GM23338 (cell line): ENCODE results near the gene H2BW1. TPM values are rescaled to one million over a fixed set of nuclear protein-coding genes. Genes with fewer than 3 reads are reported as not detected.

Source experiments
- ATAC-seq: fragments of 200-7000 bp; cut with Tn5 transposase; 3 replicates; pipeline ENCODE4 v1.9.1; 2020
- DNase-seq: peaks from one replicate; pipeline ENCODE4 v3.0.0-alpha.2; 2015; ENCODE audit warnings: low spot score
- H2AFZ ChIP-seq: fragments of 200-600 bp; sonication (generic); 2 replicates; pipeline ENCODE4 v1.8.0; 2016; ENCODE audit warnings: antibody characterized with exemption, mild to moderate bottlenecking, moderate library complexity
- H3F3A ChIP-seq: fragments of 200-600 bp; sonication (generic); replicated peaks from 2 replicates; pipeline ENCODE4 v1.8.0; 2017; ENCODE audit warnings: antibody characterized with exemption, mixed run types, low read depth
- H3K27ac ChIP-seq: fragments of 200-600 bp; sonication (generic); 2 replicates; pipeline ENCODE4 v1.6.1; 2016; ENCODE audit warnings: low read depth
- H3K27me3 ChIP-seq: fragments of 200-600 bp; sonication (generic); 2 replicates; pipeline ENCODE4 v1.8.0; 2016; ENCODE audit warnings: mild to moderate bottlenecking, mixed run types, moderate library complexity; ENCODE audit not compliant: insufficient read depth
- H3K36me3 ChIP-seq: fragments of 200-600 bp; sonication (generic); 2 replicates; pipeline ENCODE4 v1.8.0; 2016; ENCODE audit warnings: mild to moderate bottlenecking; ENCODE audit not compliant: insufficient read depth
- H3K4me1 ChIP-seq: fragments of 200-600 bp; sonication (generic); 2 replicates; pipeline ENCODE4 v1.8.0; 2016; ENCODE audit warnings: mild to moderate bottlenecking, moderate library complexity; ENCODE audit not compliant: insufficient read depth
- H3K4me2 ChIP-seq: fragments of 200-600 bp; sonication (generic); 2 replicates; pipeline ENCODE4 v1.7.1; 2017; ENCODE audit warnings: mixed run types
- H3K4me3 ChIP-seq: fragments of 200-600 bp; sonication (generic); 2 replicates; pipeline ENCODE4 v1.6.1; 2016; ENCODE audit warnings: mixed run types
- H3K79me2 ChIP-seq: fragments of 200-600 bp; sonication (generic); replicated peaks from 2 replicates; pipeline ENCODE4 v1.8.0; 2017; ENCODE audit warnings: mild to moderate bottlenecking; ENCODE audit not compliant: insufficient read depth
- H3K9me2 ChIP-seq: fragments of 200-600 bp; sonication (generic); 2 replicates; pipeline ENCODE4 v1.8.0; 2017; ENCODE audit not compliant: insufficient read depth
- H4K20me1 ChIP-seq: fragments of 200-600 bp; sonication (generic); replicated peaks from 2 replicates; pipeline ENCODE4 v1.8.0; 2017; ENCODE audit warnings: mild to moderate bottlenecking; ENCODE audit not compliant: insufficient read depth
- H3K27ac Mint-ChIP-seq: 2 replicates; pipeline ENCODE4 v1.8.0; 2020; ENCODE audit warnings: inconsistent platforms, mild to moderate bottlenecking, moderate library complexity, mixed read lengths
- H3K27me3 Mint-ChIP-seq: 3 replicates; pipeline ENCODE4 v1.8.0; 2022; ENCODE audit warnings: low read depth, mild to moderate bottlenecking, moderate library complexity, mixed read lengths, inconsistent platforms; ENCODE audit not compliant: insufficient read depth, poor library complexity
- H3K36me3 Mint-ChIP-seq: 3 replicates; pipeline ENCODE4 v1.8.0; 2021; ENCODE audit warnings: low read depth, mild to moderate bottlenecking, inconsistent platforms, moderate library complexity, mixed read lengths
- H3K4me1 Mint-ChIP-seq: 3 replicates; pipeline ENCODE4 v1.8.0; 2020; ENCODE audit warnings: mild to moderate bottlenecking, inconsistent platforms, mixed read lengths
- H3K4me3 Mint-ChIP-seq: 3 replicates; pipeline ENCODE4 v1.8.0; 2021; ENCODE audit warnings: moderate library complexity, mild to moderate bottlenecking, inconsistent platforms, mixed read lengths
- H3K9me3 Mint-ChIP-seq: 3 replicates; pipeline ENCODE4 v1.8.0; 2020; ENCODE audit warnings: moderate library complexity, mild to moderate bottlenecking, inconsistent platforms, mixed read lengths
- EZH2 ChIP-seq: fragments of 200-600 bp; sonication (generic); IDR thresholded peaks from one replicate; pipeline ENCODE4 v1.8.0; 2017; ENCODE audit warnings: antibody characterized with exemption, mild to moderate bottlenecking, low read depth; ENCODE audit not compliant: unreplicated experiment
- EZH2phosphoT487 ChIP-seq: fragments of 200-600 bp; sonication (generic); IDR thresholded peaks from one replicate; pipeline ENCODE4 v1.8.1; 2018; ENCODE audit warnings: antibody characterized with exemption; ENCODE audit not compliant: unreplicated experiment
- STAT1 ChIP-seq: IDR thresholded peaks from one replicate; pipeline ENCODE4 v1.6.1; 2016; ENCODE audit warnings: antibody characterized with exemption; ENCODE audit not compliant: unreplicated experiment
- ZNF331 ChIP-seq: fragments of 250-450 bp; sonication (Bioruptor Pico); IDR thresholded peaks from 2 replicates; pipeline ENCODE4 v1.5.0; 2020; ENCODE audit warnings: low read depth, mild to moderate bottlenecking, moderate library complexity
- polyA plus RNA-seq: library from polyadenylated mRNA; unstranded; fragments of >200 nt; fragmentation: Nextera tagmentation; extraction: Ambion mirVana; gene quantifications from 2 replicates; pipeline ENCODE4 v1.2.1, GENCODE V29; 2016
- total RNA-seq: library from RNA; depleted of rRNA; stranded (reverse); fragments of >200 nt; shearing (Covaris generic); gene quantifications from 2 replicates; pipeline ENCODE4 v1.2.3, GENCODE V29; 2014
- TF ChIP-seq, protein P1 (sequence below): fragments of 250-450 bp; sonication (Bioruptor Pico); IDR thresholded peaks from 2 replicates; pipeline ENCODE4 v1.5.0; 2020; ENCODE audit warnings: mild to moderate bottlenecking, moderate library complexity

Gene H2BW1
- total and polyA plus RNA-seq, 2 experiments from 2014 or later: 0.35 TPM; not detected in 1

DNA sequence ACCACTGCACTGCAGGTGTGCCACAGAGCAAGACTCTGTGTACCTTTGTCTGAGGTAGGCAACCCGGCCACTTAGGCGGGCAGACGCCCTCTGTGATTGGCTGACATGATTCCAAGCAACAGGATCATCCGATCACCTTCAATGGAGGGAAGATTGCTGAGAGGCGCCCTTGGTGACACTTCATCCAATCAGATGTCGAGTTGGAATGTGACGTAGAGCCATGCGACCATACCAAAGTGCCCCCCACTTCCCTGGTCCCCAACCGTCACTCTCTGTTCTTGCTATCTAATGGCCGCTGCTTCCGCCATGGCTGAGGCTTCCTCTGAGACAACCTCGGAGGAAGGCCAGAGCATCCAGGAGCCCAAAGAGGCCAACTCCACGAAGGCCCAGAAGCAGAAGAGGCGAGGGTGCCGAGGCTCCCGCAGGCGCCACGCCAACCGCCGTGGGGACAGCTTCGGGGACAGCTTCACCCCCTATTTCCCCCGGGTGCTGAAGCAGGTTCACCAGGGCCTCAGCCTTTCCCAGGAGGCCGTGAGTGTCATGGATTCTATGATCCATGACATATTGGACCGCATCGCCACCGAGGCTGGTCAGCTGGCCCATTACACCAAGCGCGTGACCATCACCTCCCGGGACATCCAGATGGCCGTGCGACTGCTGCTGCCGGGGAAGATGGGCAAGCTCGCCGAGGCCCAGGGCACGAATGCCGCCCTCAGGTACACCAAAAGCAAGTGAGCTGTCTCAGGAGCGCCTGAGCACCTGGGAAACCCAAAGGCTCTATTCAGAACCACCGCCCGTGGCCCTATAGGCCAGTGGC lies 26.4 kb upstream of the H2BW1 start, which contains the start of gene H2BW2:
Gene H2BW2 (plus strand): TSS at position 268 of the 817 bp plus-strand sequence. CDS start 39 bp downstream, at position 307.
- Histone ChIP-seq H3K27me3 (no peaks in the 10 kb centered on the region), H3K4me2 (no peak within 1 kb of the TSS), H3K79me2 (no peaks in the 10 kb centered on the region), H3K9me2 (no peaks in the 10 kb centered on the region), H4K20me1 (no peaks in the 10 kb centered on the region), H3K27ac (no peak within 1 kb of the TSS), H3K4me1 (no peaks in the 10 kb centered on the region), H3K36me3 (no peaks in the 10 kb centered on the region), H3K4me3 (no peak within 1 kb of the TSS), H2AFZ (no peak within 1 kb of the TSS), H3F3A (no peaks in the 10 kb centered on the region)
- Mint-ChIP-seq H3K27ac (no peak within 1 kb of the TSS), H3K9me3 (no peaks in the 10 kb centered on the region), H3K36me3 (no peaks in the 10 kb centered on the region), H3K4me3 (no peak within 1 kb of the TSS), H3K27me3 (no peaks in the 10 kb centered on the region), H3K4me1 (peaks cover 9% of the 10 kb centered on the region)
- no peak for DNase-seq
- no peak for TF ChIP-seq EZH2phosphoT487
- TF ChIP-seq, protein P1, sequence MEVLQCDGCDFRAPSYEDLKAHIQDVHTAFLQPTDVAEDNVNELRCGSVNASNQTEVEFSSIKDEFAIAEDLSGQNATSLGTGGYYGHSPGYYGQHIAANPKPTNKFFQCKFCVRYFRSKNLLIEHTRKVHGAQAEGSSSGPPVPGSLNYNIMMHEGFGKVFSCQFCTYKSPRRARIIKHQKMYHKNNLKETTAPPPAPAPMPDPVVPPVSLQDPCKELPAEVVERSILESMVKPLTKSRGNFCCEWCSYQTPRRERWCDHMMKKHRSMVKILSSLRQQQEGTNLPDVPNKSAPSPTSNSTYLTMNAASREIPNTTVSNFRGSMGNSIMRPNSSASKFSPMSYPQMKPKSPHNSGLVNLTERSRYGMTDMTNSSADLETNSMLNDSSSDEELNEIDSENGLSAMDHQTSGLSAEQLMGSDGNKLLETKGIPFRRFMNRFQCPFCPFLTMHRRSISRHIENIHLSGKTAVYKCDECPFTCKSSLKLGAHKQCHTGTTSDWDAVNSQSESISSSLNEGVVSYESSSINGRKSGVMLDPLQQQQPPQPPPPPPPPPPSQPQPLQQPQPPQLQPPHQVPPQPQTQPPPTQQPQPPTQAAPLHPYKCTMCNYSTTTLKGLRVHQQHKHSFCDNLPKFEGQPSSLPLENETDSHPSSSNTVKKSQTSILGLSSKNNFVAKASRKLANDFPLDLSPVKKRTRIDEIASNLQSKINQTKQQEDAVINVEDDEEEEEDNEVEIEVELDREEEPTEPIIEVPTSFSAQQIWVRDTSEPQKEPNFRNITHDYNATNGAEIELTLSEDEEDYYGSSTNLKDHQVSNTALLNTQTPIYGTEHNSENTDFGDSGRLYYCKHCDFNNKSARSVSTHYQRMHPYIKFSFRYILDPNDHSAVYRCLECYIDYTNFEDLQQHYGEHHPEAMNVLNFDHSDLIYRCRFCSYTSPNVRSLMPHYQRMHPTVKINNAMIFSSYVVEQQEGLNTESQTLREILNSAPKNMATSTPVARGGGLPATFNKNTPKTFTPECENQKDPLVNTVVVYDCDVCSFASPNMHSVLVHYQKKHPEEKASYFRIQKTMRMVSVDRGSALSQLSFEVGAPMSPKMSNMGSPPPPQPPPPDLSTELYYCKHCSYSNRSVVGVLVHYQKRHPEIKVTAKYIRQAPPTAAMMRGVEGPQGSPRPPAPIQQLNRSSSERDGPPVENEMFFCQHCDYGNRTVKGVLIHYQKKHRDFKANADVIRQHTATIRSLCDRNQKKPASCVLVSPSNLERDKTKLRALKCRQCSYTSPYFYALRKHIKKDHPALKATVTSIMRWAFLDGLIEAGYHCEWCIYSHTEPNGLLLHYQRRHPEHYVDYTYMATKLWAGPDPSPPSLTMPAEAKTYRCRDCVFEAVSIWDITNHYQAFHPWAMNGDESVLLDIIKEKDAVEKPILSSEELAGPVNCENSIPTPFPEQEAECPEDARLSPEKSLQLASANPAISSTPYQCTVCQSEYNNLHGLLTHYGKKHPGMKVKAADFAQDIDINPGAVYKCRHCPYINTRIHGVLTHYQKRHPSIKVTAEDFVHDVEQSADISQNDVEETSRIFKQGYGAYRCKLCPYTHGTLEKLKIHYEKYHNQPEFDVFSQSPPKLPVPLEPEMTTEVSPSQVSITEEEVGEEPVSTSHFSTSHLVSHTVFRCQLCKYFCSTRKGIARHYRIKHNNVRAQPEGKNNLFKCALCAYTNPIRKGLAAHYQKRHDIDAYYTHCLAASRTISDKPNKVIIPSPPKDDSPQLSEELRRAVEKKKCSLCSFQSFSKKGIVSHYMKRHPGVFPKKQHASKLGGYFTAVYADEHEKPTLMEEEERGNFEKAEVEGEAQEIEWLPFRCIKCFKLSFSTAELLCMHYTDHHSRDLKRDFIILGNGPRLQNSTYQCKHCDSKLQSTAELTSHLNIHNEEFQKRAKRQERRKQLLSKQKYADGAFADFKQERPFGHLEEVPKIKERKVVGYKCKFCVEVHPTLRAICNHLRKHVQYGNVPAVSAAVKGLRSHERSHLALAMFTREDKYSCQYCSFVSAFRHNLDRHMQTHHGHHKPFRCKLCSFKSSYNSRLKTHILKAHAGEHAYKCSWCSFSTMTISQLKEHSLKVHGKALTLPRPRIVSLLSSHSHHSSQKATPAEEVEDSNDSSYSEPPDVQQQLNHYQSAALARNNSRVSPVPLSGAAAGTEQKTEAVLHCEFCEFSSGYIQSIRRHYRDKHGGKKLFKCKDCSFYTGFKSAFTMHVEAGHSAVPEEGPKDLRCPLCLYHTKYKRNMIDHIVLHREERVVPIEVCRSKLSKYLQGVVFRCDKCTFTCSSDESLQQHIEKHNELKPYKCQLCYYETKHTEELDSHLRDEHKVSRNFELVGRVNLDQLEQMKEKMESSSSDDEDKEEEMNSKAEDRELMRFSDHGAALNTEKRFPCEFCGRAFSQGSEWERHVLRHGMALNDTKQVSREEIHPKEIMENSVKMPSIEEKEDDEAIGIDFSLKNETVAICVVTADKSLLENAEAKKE (CRISPR knock-in tag): no peak
- no peak for TF ChIP-seq EZH2
- no peak for TF ChIP-seq ZNF331 (CRISPR knock-in tag)
- no peak for TF ChIP-seq STAT1
- no peak for ATAC-seq
